PC-3 (cell line): ENCODE data around the gene DMD. TPM values are rescaled to one million over a fixed set of nuclear protein-coding genes. Genes with fewer than 3 reads are reported as not detected.
"Not testable (repeated sequence)": the region's sequence is repeated elsewhere in the genome, so short reads cannot be mapped to it uniquely, and the experiment has no call there.

Source experiments
- ATAC-seq: fragments of 200-7000 bp; cut with Tn5 transposase; 2 replicates; pipeline ENCODE4 v1.9.1; 2020; ENCODE audit warnings: mild to moderate bottlenecking, moderate library complexity
- BruUV-seq: library from RNA; stranded (reverse); fragments of 400-500 nt; replicated peaks from 2 replicates; lab custom pipeline; 2021; lab: Mats Ljungman, UMichigan
- CTCF ChIA-PET: fragments of 300-600 bp; sonication (Branson Sonifier 250); formaldehyde crosslinking; loops from one replicate; lab custom pipeline; 2022; ENCODE audit warnings: antibody characterized with exemption; lab: Charles Lee
- POLR2A ChIA-PET: fragments of 300-600 bp; sonication (Branson Sonifier 250); formaldehyde crosslinking; loops from one replicate; lab custom pipeline; 2022; ENCODE audit warnings: antibody characterized with exemption; ENCODE audit not compliant: unreplicated experiment; lab: Charles Lee
- DNase-seq: peaks from one replicate; pipeline ENCODE4 v3.0.0-alpha.2; 2015
- H2AFZ ChIP-seq: fragments of 300-600 bp; sonication (generic); 2 replicates; pipeline ENCODE4 v1.6.0; 2016; ENCODE audit warnings: antibody characterized with exemption, low read length
- H3F3A ChIP-seq: fragments of 300-600 bp; sonication (generic); one replicate; pipeline ENCODE4 v1.6.0; 2017; ENCODE audit warnings: antibody characterized with exemption, low read length, control low read depth, mild to moderate bottlenecking; ENCODE audit not compliant: unreplicated experiment
- H3K27ac ChIP-seq: fragments of 300-600 bp; sonication (generic); 2 replicates; pipeline ENCODE4 v1.5.1; 2016; ENCODE audit warnings: mild to moderate bottlenecking, low read length
- H3K27me3 ChIP-seq: fragments of 300-600 bp; sonication (generic); 2 replicates; pipeline ENCODE4 v1.6.1; 2016; ENCODE audit warnings: low read length, mixed read lengths
- H3K36me3 ChIP-seq: fragments of 300-600 bp; sonication (generic); 2 replicates; pipeline ENCODE4 v1.6.1; 2016; ENCODE audit warnings: low read depth, mixed run types, low read length, mixed read lengths
- H3K4me1 ChIP-seq: fragments of 300-600 bp; sonication (generic); 2 replicates; pipeline ENCODE4 v1.5.1; 2016; ENCODE audit warnings: low read length; ENCODE audit not compliant: insufficient read depth
- H3K4me2 ChIP-seq: fragments of 300-600 bp; sonication (generic); 2 replicates; pipeline ENCODE4 v1.6.0; 2016; ENCODE audit warnings: low read length
- H3K4me3 ChIP-seq: fragments of 300-600 bp; sonication (generic); 2 replicates; pipeline ENCODE4 v1.5.1; 2016; ENCODE audit warnings: mild to moderate bottlenecking, low read length, mixed read lengths
- H3K79me2 ChIP-seq: fragments of 300-600 bp; sonication (generic); 2 replicates; pipeline ENCODE4 v1.6.1; 2017; ENCODE audit warnings: low read length, mixed read lengths
- H3K9ac ChIP-seq: fragments of 300-600 bp; sonication (generic); 2 replicates; pipeline ENCODE4 v1.6.0; 2016; ENCODE audit warnings: mild to moderate bottlenecking, low read length
- H3K9me2 ChIP-seq: fragments of 300-600 bp; sonication (generic); replicated peaks from 2 replicates; pipeline ENCODE4 v1.6.1; 2016; ENCODE audit warnings: mixed run types, low read length, mixed read lengths
- H3K9me3 ChIP-seq: fragments of 300-600 bp; sonication (generic); 2 replicates; pipeline ENCODE4 v1.6.1; 2016; ENCODE audit warnings: low read length, mixed read lengths
- H4K20me1 ChIP-seq: fragments of 300-600 bp; sonication (generic); 2 replicates; pipeline ENCODE4 v1.6.1; 2016; ENCODE audit warnings: low read length, mixed read lengths
- CTCF ChIP-seq: fragments of 300-600 bp; sonication (generic); conservative IDR thresholded peaks from 2 replicates; pipeline ENCODE4 v1.5.1; 2017; ENCODE audit warnings: antibody characterized with exemption, low read depth, mild to moderate bottlenecking, low read length
- EZH2 ChIP-seq: fragments of 300-600 bp; sonication (generic); IDR thresholded peaks from one replicate; pipeline ENCODE4 v1.6.1; 2017; ENCODE audit warnings: antibody characterized with exemption, mild to moderate bottlenecking, low read length; ENCODE audit not compliant: unreplicated experiment
- EZH2phosphoT487 ChIP-seq: fragments of 300-600 bp; sonication (generic); IDR thresholded peaks from 2 replicates; pipeline ENCODE4 v1.6.1; 2018; ENCODE audit warnings: mild to moderate bottlenecking, antibody characterized with exemption, low read length, borderline replicate concordance
- intact Hi-C: fragments of 100-400 bp; cut with micrococcal nuclease; formaldehyde crosslinking; loops from 2 replicates; pipeline ENCODE4 v1.9.0; 2023
- total RNA-seq: library from RNA; depleted of rRNA; stranded (reverse); fragments of >200 nt; gene quantifications from 2 replicates; pipeline ENCODE4 v1.2.3, GENCODE V29; 2014

The DMD gene
- total RNA-seq, 1 experiment from 2014 or later: not detected

- H3K27ac ChIP-seq: no peak overlapping the region
- no TSS peak for BruUV-seq
Observed at GRCh38 chrX:33078273-33078672, 133.1 kb downstream of the DMD start.

DNA sequence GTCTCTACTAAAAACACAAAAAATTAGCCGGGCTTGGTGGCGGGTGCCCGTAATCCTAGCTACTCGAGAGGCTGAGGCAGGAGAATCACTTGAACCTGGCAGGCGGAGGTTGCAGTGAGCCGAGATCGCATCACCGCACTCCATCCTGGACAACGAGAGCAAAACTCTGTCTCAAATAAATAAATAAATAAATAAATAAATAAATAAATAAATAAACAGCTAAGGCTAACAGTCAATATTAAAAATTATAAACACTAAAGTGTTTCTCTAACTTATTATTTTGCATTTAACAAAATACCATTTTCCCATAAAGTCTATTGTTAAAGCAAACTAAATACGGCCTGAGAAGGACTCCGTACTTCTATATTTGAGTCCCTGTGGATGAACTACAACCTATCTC, 137.7 kb downstream of the DMD start:
- H3K27ac ChIP-seq, CTCF ChIA-PET, H3K36me3 ChIP-seq, H3K9me2 ChIP-seq, H3K4me3 ChIP-seq, H3K27me3 ChIP-seq, intact Hi-C loops, H3F3A ChIP-seq, ATAC-seq, H3K4me1 ChIP-seq, H2AFZ ChIP-seq, H3K4me2 ChIP-seq, H3K9me3 ChIP-seq, DNase-seq, BruUV-seq, H3K79me2 ChIP-seq, H3K9ac ChIP-seq, POLR2A ChIA-PET, H4K20me1 ChIP-seq: not testable (repeated sequence)

More at GRCh38 chrX:33078273-33078672, 133.1 kb downstream of the DMD start:
- Histone ChIP-seq H3K4me3 (no peak overlapping the region), H3F3A (no peaks in the 10 kb centered on the region), H2AFZ (no peak overlapping the region), H3K9me2 (no peaks in the 10 kb centered on the region), H4K20me1 (no peaks in the 10 kb centered on the region), H3K4me1 (no peaks in the 10 kb centered on the region), H3K27me3 (no peaks in the 10 kb centered on the region), H3K4me2 (no peak overlapping the region), H3K79me2 (no peaks in the 10 kb centered on the region), H3K9ac (no peak overlapping the region), H3K36me3 (no peaks in the 10 kb centered on the region), H3K9me3 (no peaks in the 10 kb centered on the region)
- intact Hi-C loops: no loop called here
- POLR2A ChIA-PET: no interaction called here
- DNase-seq (no peak), ATAC-seq (no peak)
- CTCF ChIA-PET: no interaction called here
- no peak for TF ChIP-seq CTCF
- TF ChIP-seq EZH2phosphoT487: no peak
- no peak for TF ChIP-seq EZH2

- TF ChIP-seq CTCF: no peak
- no peak for TF ChIP-seq EZH2phosphoT487
- no peak for TF ChIP-seq EZH2
- H3K4me2 ChIP-seq: no peak overlapping the region
- H4K20me1 ChIP-seq: no peaks in the 10 kb centered on the region
- ATAC-seq: no peak
- intact Hi-C loops: no loop called here
- DNase-seq: no peak
- H3K79me2 ChIP-seq: no peaks in the 10 kb centered on the region
- H3K4me1 ChIP-seq: no peaks in the 10 kb centered on the region
- ChIA-PET CTCF (no interaction called here), POLR2A (no interaction called here)
- no peak overlapping the region for H3K27ac ChIP-seq
- no peaks in the 10 kb centered on the region for H3K9me2 ChIP-seq
- no peak overlapping the region for H3K9ac ChIP-seq
- H3K36me3 ChIP-seq: no peaks in the 10 kb centered on the region
- no peak overlapping the region for H2AFZ ChIP-seq
- no peak overlapping the region for H3K4me3 ChIP-seq
- H3K27me3 ChIP-seq: no peaks in the 10 kb centered on the region
- no TSS peak for BruUV-seq
- no peaks in the 10 kb centered on the region for H3K9me3 ChIP-seq
- no peaks in the 10 kb centered on the region for H3F3A ChIP-seq
Observed at GRCh38 chrX:33065415-33065814, 145.9 kb downstream of the DMD start.
